ENCODE results near the gene SLC17A8. TPM values are rescaled to one million over a fixed set of nuclear protein-coding genes. Genes with fewer than 3 reads are reported as not detected.

The SLC17A8 gene
- total RNA-seq, 1 experiment from 2014 or later, result not detected

GRCh38 chr12:100345020-100345767, 11.7 kb upstream of the SLC17A8 start:
- intact Hi-C loops (cut with micrococcal nuclease; ENCODE audit: unreplicated experiment), result loop anchor here (5.0 to 10.0 kb wide), 2 partner anchors 110 to 327 kb away; no protein-coding TSS in a partner anchor
- Histone ChIP-seq H3K27me3 (ENCODE audit: control insufficient read depth, insufficient read depth, low read length) (0 out of 2 replicates have a peak, but pooled peaks cover 2% of the 10 kb centered on the region), H3K36me3 (ENCODE audit: control insufficient read depth, insufficient read depth, low read length) (peaks cover 4% of the 10 kb centered on the region; the same call in 1 of the 2 replicates), H3K9me3 (ENCODE audit: control insufficient read depth, insufficient read depth, low read depth, low read length) (no peaks in the 10 kb centered on the region), H3K27ac (ENCODE audit: low read length) (no peak overlapping the region), H3K4me3 (ENCODE audit: low read depth in 2 of 2, low read length in 2 of 2) (no peak overlapping the region), H3K4me1 (ENCODE audit: control insufficient read depth, insufficient read depth, low read length) (no peaks in the 10 kb centered on the region)
- ATAC-seq (no peak), DNase-seq (ENCODE audit: low read depth, low spot score) (no peak)
- in situ Hi-C loops (cut with HindIII; ENCODE audit: low pct_unique_long_range_greater_than_20kb, low sequenced_read_pairs), result no loop called here
- TF ChIP-seq CTCF (IDR thresholded peaks at IDR 0.05), result no peak
- no peak for TF ChIP-seq REST (IDR thresholded peaks at IDR 0.05; ENCODE audit: insufficient read depth in 1 of 2, low read depth in 2 of 2, low read length in 1 of 2)
- no peak for TF ChIP-seq TCF7L2 (IDR thresholded peaks at IDR 0.05; ENCODE audit: low read depth, low read length)
- no peak for TF ChIP-seq SIN3A (IDR thresholded peaks at IDR 0.05; ENCODE audit: borderline replicate concordance, insufficient read depth, low read depth, low read length)
- no peak for TF ChIP-seq POLR2AphosphoS5 (IDR thresholded peaks at IDR 0.05; ENCODE audit: low read depth, low read length)
- BruUV-seq (replicated peaks), result no TSS peak
- ChIA-PET POLR2A (no interaction called here), CTCF (no interaction called here)

GRCh38 chr12:100346660-100347059, 10.2 kb upstream of the SLC17A8 start:
- H3K27me3 ChIP-seq (ENCODE audit: control insufficient read depth, insufficient read depth, low read length), result 0 out of 2 replicates have a peak, but pooled peaks cover 2% of the 10 kb centered on the region
- no peak for ATAC-seq
- no peak for DNase-seq (ENCODE audit: low read depth, low spot score)
- H3K4me3 ChIP-seq (ENCODE audit: low read depth in 2 of 2, low read length in 2 of 2), result no peak overlapping the region
- intact Hi-C loops (cut with micrococcal nuclease; ENCODE audit: unreplicated experiment), result loop anchor here (5.0 to 10.0 kb wide), 2 partner anchors 112 to 326 kb away; no protein-coding TSS in a partner anchor
- H3K27ac ChIP-seq (ENCODE audit: low read length), result no peak overlapping the region
- POLR2A ChIA-PET, result no interaction called here
- no peak for TF ChIP-seq SIN3A (IDR thresholded peaks at IDR 0.05; ENCODE audit: borderline replicate concordance, insufficient read depth, low read depth, low read length)
- no peak for TF ChIP-seq POLR2AphosphoS5 (IDR thresholded peaks at IDR 0.05; ENCODE audit: low read depth, low read length)
- no peak for TF ChIP-seq TCF7L2 (IDR thresholded peaks at IDR 0.05; ENCODE audit: low read depth, low read length)
- no peak for TF ChIP-seq CTCF (IDR thresholded peaks at IDR 0.05)
- no peak for TF ChIP-seq REST (IDR thresholded peaks at IDR 0.05; ENCODE audit: insufficient read depth in 1 of 2, low read depth in 2 of 2, low read length in 1 of 2)
- H3K36me3 ChIP-seq (ENCODE audit: control insufficient read depth, insufficient read depth, low read length), result no peaks in the 10 kb centered on the region
- CTCF ChIA-PET, result no interaction called here
- in situ Hi-C loops (cut with HindIII; ENCODE audit: low pct_unique_long_range_greater_than_20kb, low sequenced_read_pairs), result no loop called here
- BruUV-seq (replicated peaks), result no TSS peak
- H3K9me3 ChIP-seq (ENCODE audit: control insufficient read depth, insufficient read depth, low read depth, low read length), result no peaks in the 10 kb centered on the region
- H3K4me1 ChIP-seq (ENCODE audit: control insufficient read depth, insufficient read depth, low read length), result no peaks in the 10 kb centered on the region
